B cell (primary cell): ENCODE results near the gene ATAD2B. TPM values are rescaled to one million over a fixed set of nuclear protein-coding genes. Genes with fewer than 3 reads are reported as not detected.

Experiments
- ATAC-seq: fragments of 200-7000 bp; cut with Tn5 transposase; one replicate; pipeline ENCODE4 v1.10.0; 2021; ENCODE audit warnings: low read depth, mild to moderate bottlenecking, moderate number of reproducible peaks, moderate library complexity
- CTCF ChIA-PET: fragments of 350-600 bp; sonication (Branson Sonifier 250); formaldehyde crosslinking; loops from one replicate; lab custom pipeline; 2021; ENCODE audit warnings: antibody characterized with exemption, inconsistent platforms; lab: Charles Lee
- POLR2A ChIA-PET: fragments of 350-600 bp; sonication (Branson Sonifier 250); formaldehyde crosslinking; loops from one replicate; lab custom pipeline; 2021; ENCODE audit warnings: antibody characterized with exemption; lab: Charles Lee
- DNase-seq: peaks from one replicate; pipeline ENCODE4 v3.0.0; 2013
- H2AFZ ChIP-seq: 2 replicates; pipeline ENCODE4 v1.6.1; 2012; ENCODE audit warnings: mild to moderate bottlenecking, low read depth, low read length; ENCODE audit not compliant: insufficient read depth, poor library complexity, severe bottlenecking
- H3K27ac ChIP-seq, 2 donors: 1 replicate in 1 of 2; 2 replicates in 1 of 2; pipeline ENCODE4 v1.5.1; 2012 to 2013; ENCODE audit warnings: low read length in 2 of 2, mild to moderate bottlenecking in 2 of 2, moderate library complexity in 1 of 2
- H3K27me3 ChIP-seq, 4 experiments: fragments of 200-600 bp in 1 of 4; sonication (generic) in 1 of 4; replicated peaks in 1 of 4; 1 replicate in 2 of 4; 2 replicates in 2 of 4; pipeline versions ENCODE4 v1.6.1 to v1.7.0; 2013 to 2016; ENCODE audit warnings: low read length in 3 of 4, mild to moderate bottlenecking in 2 of 4, mixed read lengths in 1 of 4, moderate library complexity in 1 of 4; ENCODE audit not compliant: insufficient read depth in 4 of 4, control insufficient read depth in 3 of 4; ENCODE audit errors: control extremely low read depth in 1 of 4
- H3K36me3 ChIP-seq, 2 experiments: replicated peaks in 1 of 2; 1 replicate in 1 of 2; 2 replicates in 1 of 2; pipeline versions ENCODE4 v1.6.1 to v1.7.1; 2013; ENCODE audit warnings: low read length in 1 of 2; ENCODE audit not compliant: insufficient read depth in 2 of 2, control insufficient read depth in 1 of 2; ENCODE audit errors: control extremely low read depth in 1 of 2, extremely low read depth in 1 of 2
- H3K4me1 ChIP-seq, 2 donors: fragments of 200-600 bp in 1 of 2; sonication (generic) in 1 of 2; 1 replicate in 1 of 2; 2 replicates in 1 of 2; pipeline versions ENCODE4 v1.5.1 to v1.6.1; 2013 to 2017; ENCODE audit warnings: low read length in 2 of 2; ENCODE audit not compliant: control insufficient read depth in 2 of 2, insufficient read depth in 2 of 2
- H3K4me2 ChIP-seq: replicated peaks from 2 replicates; pipeline ENCODE3; 2012; ENCODE audit warnings: mild to moderate bottlenecking, low read depth, low read length; ENCODE audit not compliant: poor library complexity, severe bottlenecking
- H3K4me3 ChIP-seq, 5 experiments: fragments of 200-600 bp in 1 of 5; sonication (generic) in 1 of 5; 1 replicate in 3 of 5; 2 replicates in 2 of 5; pipeline versions ENCODE4 v1.5.1 to v1.7.0; 2011 to 2016; ENCODE audit warnings: low read length in 4 of 5, mild to moderate bottlenecking in 4 of 5, low read depth in 2 of 5, control low read depth in 1 of 5, moderate library complexity in 1 of 5; ENCODE audit not compliant: insufficient read depth in 1 of 5; ENCODE audit errors: control extremely low read depth in 1 of 5, extremely low read depth in 1 of 5
- H3K79me2 ChIP-seq: fragments of 200-600 bp; sonication (generic); one replicate; pipeline ENCODE4 v1.6.0; 2016; ENCODE audit warnings: low read length; ENCODE audit not compliant: control insufficient read depth, insufficient read depth
- H3K9ac ChIP-seq: fragments of 200-600 bp; sonication (generic); 2 replicates; pipeline ENCODE4 v1.6.1; 2017; ENCODE audit warnings: mild to moderate bottlenecking, low read length, moderate library complexity
- H3K9me3 ChIP-seq, 3 donors: one replicate each; pipeline versions ENCODE4 v1.6.1 to v1.7.1; 2013; ENCODE audit warnings: low read length in 2 of 3; ENCODE audit not compliant: control insufficient read depth in 2 of 3, insufficient read depth in 1 of 3; ENCODE audit errors: control extremely low read depth in 1 of 3
- H4K20me1 ChIP-seq: 2 replicates; pipeline ENCODE4 v1.6.0; 2012; ENCODE audit warnings: mild to moderate bottlenecking, low read length; ENCODE audit not compliant: insufficient read depth, control insufficient read depth, poor library complexity, severe bottlenecking
- H3K27ac Mint-ChIP-seq: one replicate; pipeline ENCODE4 v1.8.0; 2021; ENCODE audit warnings: mixed read lengths
- H3K27me3 Mint-ChIP-seq: one replicate; pipeline ENCODE4 v1.8.0; 2021; ENCODE audit warnings: mixed read lengths
- H3K4me1 Mint-ChIP-seq: one replicate; pipeline ENCODE4 v1.8.0; 2021; ENCODE audit warnings: mixed read lengths
- H3K4me3 Mint-ChIP-seq: one replicate; pipeline ENCODE4 v1.8.0; 2021; ENCODE audit warnings: mixed read lengths
- H3K9me3 Mint-ChIP-seq: one replicate; pipeline ENCODE4 v1.8.0; 2022; ENCODE audit warnings: mixed read lengths; ENCODE audit not compliant: insufficient read depth
- EZH2 ChIP-seq: IDR thresholded peaks from 2 replicates; pipeline ENCODE4 v1.6.1; 2012; ENCODE audit warnings: borderline replicate concordance, low read depth, mild to moderate bottlenecking, moderate library complexity, low read length; ENCODE audit not compliant: insufficient read depth, poor library complexity, severe bottlenecking
- WGBS: methylation state at CpG from one replicate; pipeline ENCODE4 v1.1.5; 2013; ENCODE audit warnings: missing lambda C conversion rate; ENCODE audit not compliant: insufficient coverage; 5-methylcytosine and 5-hydroxymethylcytosine counted together
- intact Hi-C: fragments of 100-400 bp; cut with micrococcal nuclease; formaldehyde crosslinking; loops from one replicate; pipeline ENCODE4 v1.10.0; 2022
- polyA plus RNA-seq: library from polyadenylated mRNA; depleted of rRNA; stranded (reverse); fragments of >200 nt; gene quantifications from 2 replicates; pipeline ENCODE4 v1.2.3, GENCODE V29; 2012
- total RNA-seq, 2 donors: library from RNA; stranded (reverse); fragments of 120-200 nt in 1 of 2; gene quantifications; 1 replicate in 1 of 2; 2 replicates in 1 of 2; pipeline versions ENCODE4 v1.2.3 to v1.2.4, GENCODE V29; 2013 to 2022
- TF ChIP-seq, protein P1 (sequence below): fragments of 200-600 bp; IDR thresholded peaks from one replicate; pipeline ENCODE4 v1.8.0; 2022; ENCODE audit warnings: antibody characterized with exemption, mild to moderate bottlenecking

The ATAD2B gene
- total and polyA plus RNA-seq, 2 donors (not counting 1 experiment from before 2014, with no cell fraction given) = 5.1 to 90.8 TPM

DNA sequence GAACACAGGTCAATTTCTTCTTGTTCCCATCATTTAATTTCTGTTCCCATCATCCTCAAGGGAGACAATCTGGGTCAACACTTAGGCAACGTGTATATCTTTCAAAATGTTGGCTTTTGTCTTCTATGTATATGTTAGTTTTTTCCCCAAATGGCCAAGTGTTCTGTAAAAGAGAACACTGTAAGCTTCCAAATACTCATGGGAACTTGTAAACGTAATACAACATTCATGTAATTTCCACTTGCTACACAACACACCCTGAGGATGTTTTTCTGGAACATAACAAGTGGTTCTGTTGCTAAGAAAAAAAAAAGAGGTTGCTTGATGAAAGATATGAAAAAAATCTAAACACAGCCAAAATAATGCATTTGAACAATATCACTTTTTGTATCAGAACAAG, 149.1 kb downstream of the ATAD2B start:
- ATAC-seq (no peak), DNase-seq (no peak)
- H3K27me3 Mint-ChIP-seq = no peaks in the 10 kb centered on the region
- H2AFZ ChIP-seq = no peak overlapping the region
- no peak overlapping the region for H3K27ac ChIP-seq
- no peak overlapping the region for H3K9ac ChIP-seq
- H3K4me1 ChIP-seq = no peaks in the 10 kb centered on the region
- no peak overlapping the region for H3K4me2 ChIP-seq
- no peaks in the 10 kb centered on the region for H3K79me2 ChIP-seq
- no peak overlapping the region for H3K27ac Mint-ChIP-seq
- H4K20me1 ChIP-seq = no peaks in the 10 kb centered on the region
- H3K27me3 ChIP-seq = no peaks in the 10 kb centered on the region
- H3K4me3 ChIP-seq = no peak overlapping the region
- H3K4me3 Mint-ChIP-seq = no peak overlapping the region
- intact Hi-C loops = no loop called here
- no peaks in the 10 kb centered on the region for H3K9me3 Mint-ChIP-seq
- ChIA-PET POLR2A (no interaction called here), CTCF (no interaction called here)
- TF ChIP-seq, protein P1, sequence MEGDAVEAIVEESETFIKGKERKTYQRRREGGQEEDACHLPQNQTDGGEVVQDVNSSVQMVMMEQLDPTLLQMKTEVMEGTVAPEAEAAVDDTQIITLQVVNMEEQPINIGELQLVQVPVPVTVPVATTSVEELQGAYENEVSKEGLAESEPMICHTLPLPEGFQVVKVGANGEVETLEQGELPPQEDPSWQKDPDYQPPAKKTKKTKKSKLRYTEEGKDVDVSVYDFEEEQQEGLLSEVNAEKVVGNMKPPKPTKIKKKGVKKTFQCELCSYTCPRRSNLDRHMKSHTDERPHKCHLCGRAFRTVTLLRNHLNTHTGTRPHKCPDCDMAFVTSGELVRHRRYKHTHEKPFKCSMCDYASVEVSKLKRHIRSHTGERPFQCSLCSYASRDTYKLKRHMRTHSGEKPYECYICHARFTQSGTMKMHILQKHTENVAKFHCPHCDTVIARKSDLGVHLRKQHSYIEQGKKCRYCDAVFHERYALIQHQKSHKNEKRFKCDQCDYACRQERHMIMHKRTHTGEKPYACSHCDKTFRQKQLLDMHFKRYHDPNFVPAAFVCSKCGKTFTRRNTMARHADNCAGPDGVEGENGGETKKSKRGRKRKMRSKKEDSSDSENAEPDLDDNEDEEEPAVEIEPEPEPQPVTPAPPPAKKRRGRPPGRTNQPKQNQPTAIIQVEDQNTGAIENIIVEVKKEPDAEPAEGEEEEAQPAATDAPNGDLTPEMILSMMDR = no peak
- TF ChIP-seq EZH2 = no peak
- H3K36me3 ChIP-seq = peaks cover 2 to 40% of the 10 kb centered on the region in 2 experiments
- no CpG with 5 or more reads among the region's 2 CpGs for WGBS
- no peaks in the 10 kb centered on the region for H3K9me3 ChIP-seq
- H3K4me1 Mint-ChIP-seq = peaks cover 5% of the 10 kb centered on the region

DNA sequence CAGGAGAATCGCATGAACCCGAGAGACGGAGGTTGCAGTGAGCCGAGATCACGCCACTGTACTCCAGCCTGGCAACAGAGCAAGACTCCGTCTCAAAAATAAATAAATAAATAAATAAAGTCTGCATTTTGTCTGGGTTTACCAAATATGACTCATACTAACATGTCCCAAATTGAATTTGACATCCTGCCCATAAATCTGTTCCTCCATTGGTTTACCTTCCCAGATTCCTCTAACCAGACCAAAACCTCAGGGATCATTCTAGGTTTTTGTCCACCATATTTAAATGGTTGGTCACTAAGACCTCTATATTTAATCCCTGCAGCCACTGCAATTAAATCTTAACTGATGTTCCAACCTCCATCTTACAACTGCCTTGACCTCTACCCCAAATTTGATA, 150.9 kb downstream of the ATAD2B start:
- H3K4me3 Mint-ChIP-seq = no peak overlapping the region
- H3K9me3 ChIP-seq = peaks cover 0 to 1% (median 0%) of the 10 kb centered on the region in 3 donors
- WGBS = 100% methylated on average over 2 of the region's 6 CpGs
- no peak overlapping the region for H3K27ac Mint-ChIP-seq
- H3K79me2 ChIP-seq = no peaks in the 10 kb centered on the region
- POLR2A ChIA-PET = no interaction called here
- H3K4me3 ChIP-seq = no peak overlapping the region
- CTCF ChIA-PET = interaction anchor here (0.6 kb wide), 1 partner anchor 282 kb away, joined by 3 read pairs; no protein-coding TSS in a partner anchor
- H3K27ac ChIP-seq = no peak overlapping the region
- H3K36me3 ChIP-seq = peaks cover 8 to 53% of the 10 kb centered on the region in 2 experiments
- H2AFZ ChIP-seq = no peak overlapping the region
- intact Hi-C loops = no loop called here
- peaks cover 2% of the 10 kb centered on the region for H3K9me3 Mint-ChIP-seq
- no peaks in the 10 kb centered on the region for H3K27me3 ChIP-seq
- H4K20me1 ChIP-seq = no peaks in the 10 kb centered on the region
- peaks cover 10% of the 10 kb centered on the region for H3K4me1 Mint-ChIP-seq
- H3K27me3 Mint-ChIP-seq = no peaks in the 10 kb centered on the region
- DNase-seq = no peak
- no peaks in the 10 kb centered on the region for H3K4me1 ChIP-seq
- ATAC-seq = no peak
- H3K4me2 ChIP-seq = no peak overlapping the region
- H3K9ac ChIP-seq = no peak overlapping the region
- TF ChIP-seq, protein P1 = no peak
- TF ChIP-seq EZH2 = no peak
